ENCODE results near the gene CCDC149.

Gene CCDC149

DNA sequence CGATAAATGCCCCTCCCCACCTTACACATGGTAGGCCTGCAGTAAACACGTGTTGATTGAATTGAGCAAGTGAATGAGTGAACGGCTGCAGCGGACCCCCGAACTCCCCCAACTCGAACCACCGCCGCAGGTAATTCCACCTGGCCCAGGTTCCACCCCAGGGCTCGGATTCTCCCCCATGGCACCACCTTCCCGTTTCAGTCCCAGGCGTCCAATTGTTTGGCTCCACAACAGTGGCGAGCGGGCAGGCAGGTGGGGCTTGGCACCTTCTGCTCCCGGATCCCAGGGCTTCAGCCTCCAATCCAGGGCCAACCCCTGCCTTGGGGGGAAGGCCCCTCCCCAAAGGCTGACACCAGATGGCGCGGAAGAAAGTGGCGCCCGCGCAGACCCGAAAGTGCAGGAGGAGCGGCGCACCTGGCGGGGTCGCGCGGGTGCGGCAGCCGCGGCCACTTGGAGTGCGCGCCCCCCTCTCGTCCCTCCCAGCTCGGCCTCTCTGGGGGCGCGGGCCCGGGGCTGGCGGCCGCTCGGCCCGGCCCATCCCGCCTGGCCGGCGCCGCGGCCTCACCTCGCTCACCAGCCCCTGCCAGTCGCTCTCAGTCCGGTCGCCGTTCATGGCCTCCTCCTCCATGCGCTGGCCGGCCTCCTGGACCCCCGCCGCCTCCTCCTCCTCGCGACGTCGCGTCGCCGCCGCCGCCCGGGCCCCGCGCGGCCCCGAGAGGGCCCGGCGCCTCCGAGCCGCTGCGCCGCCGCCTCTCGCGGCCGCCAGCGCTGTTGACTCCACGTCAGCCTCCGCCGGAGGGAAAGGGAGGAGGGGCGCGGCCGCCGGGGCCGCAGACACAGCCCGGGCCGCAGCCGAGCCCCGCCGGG is at the start of gene CCDC149:
TSS of gene CCDC149 (minus strand) at position 791 of the 867 bp plus-strand sequence. CDS start at position 613, 178 bp downstream.
- DNase-seq (ENCODE audit: low read depth) = peak; percentile 68

DNA sequence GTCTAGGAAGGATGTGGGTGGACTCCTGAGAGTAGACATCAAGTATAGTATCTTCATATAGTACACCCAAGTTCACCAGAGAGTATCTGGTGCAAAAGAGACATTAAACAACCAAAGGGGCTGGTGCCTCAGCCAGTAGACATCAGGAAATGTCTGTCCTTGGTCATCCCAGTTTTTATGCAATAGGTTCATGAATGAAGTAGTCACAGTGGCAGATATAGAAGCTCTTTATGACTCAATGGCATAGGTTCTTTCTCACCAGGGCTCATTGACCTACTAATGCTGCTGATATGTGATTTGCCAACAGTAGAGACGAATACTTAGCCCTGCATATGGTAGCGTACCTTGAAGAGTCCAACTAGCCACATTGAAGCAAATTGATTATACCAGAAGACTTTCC is 45.0 kb upstream of the CCDC149 start:
- DNase-seq (ENCODE audit: low read depth) = no peak

DNA sequence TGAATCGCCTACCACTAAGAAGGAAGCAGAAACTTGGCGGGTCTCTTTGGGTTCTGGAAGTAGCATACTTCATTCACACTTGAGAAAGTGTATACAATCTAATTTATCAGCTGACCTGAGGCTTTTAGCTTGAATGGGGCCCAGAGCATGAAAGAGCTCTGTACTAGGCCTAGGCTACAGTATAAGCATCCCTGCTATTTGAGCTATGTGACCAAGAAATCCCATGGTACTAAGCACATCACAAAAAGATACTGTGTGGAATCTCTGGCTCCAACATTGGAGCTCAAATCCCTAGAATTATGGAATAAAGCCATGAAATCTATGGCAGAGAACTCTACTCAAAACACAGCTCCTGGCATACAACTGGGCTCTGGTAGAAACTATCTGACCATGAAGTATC is 43.9 kb upstream of the CCDC149 start:
- no peak for DNase-seq (ENCODE audit: low read depth)

DNA sequence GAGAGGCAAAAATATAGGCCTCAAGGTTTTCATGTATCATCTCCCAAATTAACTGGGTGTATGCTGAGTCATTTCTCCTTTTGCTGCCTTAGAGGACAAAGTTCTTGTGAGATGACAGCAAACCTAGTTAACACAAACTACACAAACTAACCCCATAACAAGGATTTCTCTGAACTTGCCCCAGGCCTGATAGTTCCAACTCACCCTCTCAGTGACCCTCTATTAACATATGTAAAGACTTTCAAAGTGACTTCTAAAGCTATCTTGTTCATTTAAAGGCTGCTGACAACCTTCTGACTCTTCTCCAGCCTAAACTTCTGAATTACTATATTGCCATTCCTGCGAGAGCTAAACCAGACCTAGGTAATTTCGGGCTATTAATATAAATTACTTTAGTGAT is 43.2 kb upstream of the CCDC149 start:
- no peak for DNase-seq (ENCODE audit: low read depth)

DNA sequence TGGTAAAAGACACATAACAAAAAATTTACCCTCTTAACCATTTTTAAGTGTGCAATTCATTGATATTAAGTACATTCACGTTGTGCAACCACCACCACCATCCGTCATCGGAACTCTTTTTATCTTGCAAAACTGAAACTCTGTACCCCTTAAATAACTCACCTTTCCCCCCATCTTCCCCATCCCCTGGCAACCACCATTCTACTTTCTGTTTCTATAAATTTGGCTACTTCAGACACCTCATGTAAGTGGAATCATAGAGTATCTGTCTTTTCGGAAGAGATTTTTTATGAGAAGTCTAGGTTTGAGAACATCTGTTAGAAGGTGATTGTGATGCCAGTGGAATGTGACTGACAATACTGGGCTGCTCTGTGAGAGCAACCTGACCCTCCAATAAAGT is 39.8 kb upstream of the CCDC149 start:
- no peak for DNase-seq (ENCODE audit: low read depth)

DNA sequence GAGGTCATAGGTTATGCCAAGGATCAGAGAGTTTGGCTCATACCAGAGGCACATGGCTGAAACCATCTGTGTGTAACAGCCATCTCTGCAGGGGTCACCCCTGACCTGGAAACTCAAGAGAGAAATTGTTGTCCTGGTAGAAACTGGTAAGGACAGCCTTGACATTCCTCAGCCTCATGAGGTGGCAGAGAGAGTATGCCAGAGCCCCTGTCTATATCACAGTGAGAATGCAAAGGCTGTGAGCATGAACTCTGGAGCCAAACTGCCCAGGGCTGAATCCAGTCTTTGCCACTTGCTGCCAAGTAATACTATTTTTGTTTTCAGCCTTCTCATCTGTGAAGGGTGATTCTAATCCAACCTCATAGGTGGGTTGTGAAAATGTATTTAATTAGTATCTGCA is 37.1 kb upstream of the CCDC149 start:
- no peak for DNase-seq (ENCODE audit: low read depth)

DNA sequence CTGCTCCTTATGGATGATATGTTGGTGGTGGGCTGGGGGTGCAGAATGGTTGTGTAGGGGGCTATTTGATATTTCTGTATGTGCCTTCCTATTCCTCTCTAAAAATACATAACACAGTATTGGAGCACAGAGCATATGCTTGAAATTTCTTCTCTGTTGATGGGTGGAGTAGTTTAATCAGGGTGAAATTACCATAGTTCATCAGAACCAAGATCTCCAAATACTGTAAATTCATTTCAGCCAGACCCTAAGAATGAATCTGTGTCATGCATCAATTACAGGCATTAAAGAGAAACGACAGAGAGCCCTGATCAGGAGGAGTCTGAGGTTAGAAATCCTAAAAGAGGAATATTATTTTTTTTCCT is 25.1 kb upstream of the CCDC149 start:
- no peak for DNase-seq (ENCODE audit: low read depth)

DNA sequence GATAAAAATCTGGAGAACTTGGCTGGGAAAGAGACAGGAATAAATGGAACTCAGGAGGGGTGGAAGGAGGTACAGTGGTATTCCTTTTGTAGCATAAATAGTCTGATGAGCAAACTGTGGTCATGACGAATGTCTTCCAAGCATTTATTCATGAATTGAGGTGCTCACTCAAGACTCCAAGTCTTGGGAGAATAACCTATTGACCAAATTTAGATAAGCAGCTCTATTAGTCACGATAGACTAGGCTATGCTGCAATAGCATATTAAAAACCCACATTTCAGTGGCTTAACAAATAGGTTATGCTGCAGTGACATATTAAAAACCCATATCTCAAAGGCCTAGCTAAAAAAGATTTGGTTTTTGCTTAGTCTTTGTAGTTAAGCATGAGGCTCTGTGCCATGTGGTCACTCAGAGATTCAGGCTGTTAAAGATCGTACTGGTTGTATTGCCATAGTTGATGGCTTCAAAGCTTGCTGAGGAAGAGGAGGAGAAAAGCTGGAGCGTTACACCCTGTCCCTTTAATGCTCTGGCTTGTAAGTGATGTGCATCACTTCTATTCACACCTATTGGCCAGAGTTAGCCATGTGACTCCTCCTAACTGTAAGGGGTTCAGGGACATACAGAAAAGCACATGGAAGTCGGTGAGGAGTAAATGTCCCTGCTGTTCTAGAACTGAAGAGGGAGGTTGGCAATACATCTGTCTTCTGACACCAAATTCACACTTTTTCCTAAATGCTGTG is 24.5 kb upstream of the CCDC149 start:
- DNase-seq (ENCODE audit: low read depth) = no peak

DNA sequence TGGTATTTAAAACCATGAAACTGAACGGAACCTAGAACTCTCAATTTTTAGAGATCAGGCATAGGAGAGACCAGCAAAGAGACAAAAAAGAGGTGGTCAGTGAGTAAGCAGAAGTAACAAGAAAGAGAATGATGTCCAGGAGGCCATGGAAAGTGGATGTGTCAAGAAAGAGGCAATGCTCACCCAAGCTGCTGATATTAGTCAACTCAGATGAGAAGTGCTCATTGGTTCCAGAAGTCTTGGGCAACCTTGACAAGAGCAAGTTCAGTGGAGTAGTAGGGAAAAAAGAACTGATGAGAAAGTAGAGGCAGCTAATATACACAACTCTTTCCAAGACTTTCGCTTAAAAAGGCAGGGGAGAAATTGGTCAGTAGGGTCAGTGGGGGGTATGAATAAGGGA is 23.0 kb upstream of the CCDC149 start:
- DNase-seq (ENCODE audit: low read depth) = no peak

DNA sequence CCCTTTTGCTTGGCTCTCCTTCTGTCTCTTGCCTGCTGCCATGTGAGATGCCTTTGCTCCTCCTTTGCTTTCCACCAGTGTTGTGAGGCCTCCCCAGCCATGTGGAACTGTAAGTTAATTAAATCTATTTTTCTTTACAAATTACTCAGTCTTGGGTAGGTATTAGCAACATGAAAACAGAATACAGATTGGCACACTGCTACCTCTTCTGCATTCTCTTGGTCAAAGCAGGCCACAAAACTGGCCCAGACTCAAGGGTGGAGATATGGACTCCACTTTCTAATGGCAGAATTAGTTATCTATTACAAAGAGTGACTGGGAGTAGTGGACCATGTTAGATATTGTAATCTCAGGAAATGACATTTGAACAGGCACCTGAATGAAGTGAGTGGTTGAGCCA is 21.5 kb upstream of the CCDC149 start:
- DNase-seq (ENCODE audit: low read depth) = no peak

DNA sequence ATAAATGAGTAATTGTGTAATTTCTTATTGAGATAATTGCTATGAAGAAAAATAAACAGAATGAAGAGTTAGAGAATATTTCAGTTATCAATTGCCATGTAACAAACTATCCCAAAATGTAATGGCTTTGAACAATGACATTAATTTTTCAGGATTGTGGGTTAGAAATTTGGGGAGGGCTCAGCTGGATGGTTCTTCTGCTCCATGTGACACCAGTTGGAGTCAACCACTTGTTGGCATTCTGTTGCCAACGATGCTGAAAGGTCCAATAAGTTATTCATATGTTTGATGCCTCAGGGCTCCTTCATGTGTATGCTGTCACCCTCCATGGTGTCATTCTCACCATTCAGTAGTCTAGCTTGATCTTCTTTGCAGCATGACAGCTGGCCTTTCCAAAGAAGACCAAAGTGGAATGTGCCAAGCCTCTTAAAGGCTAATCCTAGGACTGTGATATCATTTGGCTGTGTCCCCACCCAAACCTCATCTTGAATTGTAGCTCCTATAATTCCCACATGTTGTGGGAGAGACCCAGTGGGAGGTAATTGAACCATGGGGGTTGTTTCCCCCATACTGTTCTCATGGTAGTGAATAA is 20.9 kb upstream of the CCDC149 start:
- no peak for DNase-seq (ENCODE audit: low read depth)

DNA sequence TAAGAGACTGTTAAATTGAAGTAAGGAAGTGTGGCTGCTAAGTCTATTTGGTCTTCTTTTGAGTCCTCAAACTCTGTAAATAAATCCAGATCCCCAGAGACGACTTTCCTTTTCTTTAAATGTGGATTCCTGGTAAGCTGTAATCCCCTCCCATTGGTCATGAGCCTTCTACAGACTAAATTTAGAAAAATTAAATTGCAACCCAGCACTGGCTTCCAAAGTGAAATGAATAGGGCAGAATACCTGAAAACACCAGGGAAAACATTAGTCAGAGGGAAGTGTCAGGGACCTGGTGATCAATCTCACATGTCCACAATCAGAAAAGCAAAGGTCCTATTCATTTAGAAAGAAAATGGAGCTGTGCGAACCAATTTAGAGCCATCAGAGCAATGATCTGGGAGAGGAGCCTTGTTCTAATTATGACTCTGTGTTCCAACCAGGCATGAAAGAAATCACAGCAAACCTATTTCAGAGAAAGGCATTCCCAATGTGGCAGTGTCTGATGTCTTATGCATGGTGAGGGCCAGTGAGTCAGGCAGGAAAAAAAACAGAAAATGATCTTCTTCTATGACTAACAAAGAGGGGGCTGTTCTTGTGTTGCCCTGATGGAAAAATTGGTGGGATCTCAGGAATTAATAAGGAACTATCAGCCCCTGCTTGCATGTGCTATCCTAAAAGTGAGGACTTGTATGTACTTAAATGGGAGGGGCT is 19.8 kb upstream of the CCDC149 start:
- no peak for DNase-seq (ENCODE audit: low read depth)

DNA sequence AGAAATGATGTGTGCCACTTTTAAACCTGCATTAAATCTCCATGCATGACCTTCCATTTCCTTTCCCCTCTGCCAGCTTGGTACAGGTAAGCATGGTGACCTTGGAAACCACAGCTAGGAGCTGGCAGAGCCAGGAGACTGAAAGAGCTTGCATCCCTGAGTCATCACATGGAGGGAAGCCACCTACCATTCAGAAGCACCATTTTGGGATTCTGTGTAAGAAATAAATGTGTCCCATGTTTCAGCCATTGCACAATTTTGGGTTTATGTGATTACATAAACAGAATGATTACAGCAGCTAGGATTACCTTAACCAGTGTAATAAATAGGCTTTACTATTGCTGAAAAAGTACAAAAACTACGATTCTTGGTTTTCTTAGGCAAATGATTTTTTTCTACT is 17.3 kb upstream of the CCDC149 start:
- no peak for DNase-seq (ENCODE audit: low read depth)

DNA sequence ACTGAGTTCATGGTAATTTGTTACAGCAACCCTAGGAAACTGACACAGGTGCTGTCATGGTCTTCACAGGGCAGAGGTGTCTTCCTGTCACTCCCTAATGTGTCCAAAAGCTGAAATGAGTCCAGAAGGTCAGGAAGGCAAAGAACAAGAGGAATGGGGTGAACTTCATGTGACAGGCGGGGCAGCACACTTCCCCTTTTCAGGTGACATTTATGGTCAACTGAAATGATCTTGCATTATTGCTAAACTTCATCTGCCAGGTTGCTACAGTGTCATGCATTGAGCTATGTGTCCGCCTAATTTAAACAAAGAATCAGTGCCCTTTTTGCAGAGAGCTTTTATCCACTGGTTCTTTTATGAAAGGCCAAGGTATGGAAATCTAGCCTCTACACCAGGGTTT is 15.9 kb upstream of the CCDC149 start:
- no peak for DNase-seq (ENCODE audit: low read depth)

DNA sequence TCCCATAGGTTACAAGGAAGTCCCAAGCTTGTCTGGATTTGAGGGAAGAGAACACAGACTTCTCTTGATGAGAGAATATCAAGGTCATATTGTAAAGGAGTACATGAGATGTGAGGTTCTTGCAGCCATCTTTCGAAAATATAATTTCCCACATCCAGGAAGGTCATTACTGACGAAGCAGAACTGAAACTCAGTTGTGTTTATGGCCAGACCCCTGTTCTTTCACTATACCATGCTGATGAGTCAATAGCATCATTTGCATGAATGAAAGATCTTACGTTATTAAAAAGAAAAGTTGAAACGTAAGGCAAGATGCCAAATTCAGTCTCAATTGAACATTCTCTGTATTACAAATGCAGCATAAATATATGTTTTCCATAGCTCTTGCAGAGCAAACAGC is 14.2 kb upstream of the CCDC149 start:
- no peak for DNase-seq (ENCODE audit: low read depth)

DNA sequence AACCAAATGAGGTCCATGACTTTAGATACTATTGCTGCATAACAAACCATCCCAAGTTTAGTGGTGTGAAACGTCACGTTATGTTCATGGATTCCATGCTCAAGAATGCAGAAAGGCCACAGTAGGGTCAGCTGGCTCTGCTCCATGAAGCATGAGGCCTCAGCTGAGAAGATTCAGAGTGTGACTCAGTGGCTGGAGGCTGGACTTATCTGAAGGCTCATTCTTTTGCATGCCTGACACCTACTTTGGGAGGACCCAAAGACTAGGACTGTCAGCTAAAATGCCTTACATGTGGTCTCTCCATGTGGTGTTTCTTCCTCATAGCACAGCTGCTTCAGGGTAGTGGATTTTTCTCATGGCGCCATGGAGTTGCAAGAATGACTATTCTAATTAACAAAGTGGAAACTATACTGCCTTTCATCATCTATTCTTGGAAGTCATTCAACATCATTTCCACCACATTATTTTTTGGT is 11.5 kb upstream of the CCDC149 start:
- peak; percentile 90 for DNase-seq (ENCODE audit: low read depth)

DNA sequence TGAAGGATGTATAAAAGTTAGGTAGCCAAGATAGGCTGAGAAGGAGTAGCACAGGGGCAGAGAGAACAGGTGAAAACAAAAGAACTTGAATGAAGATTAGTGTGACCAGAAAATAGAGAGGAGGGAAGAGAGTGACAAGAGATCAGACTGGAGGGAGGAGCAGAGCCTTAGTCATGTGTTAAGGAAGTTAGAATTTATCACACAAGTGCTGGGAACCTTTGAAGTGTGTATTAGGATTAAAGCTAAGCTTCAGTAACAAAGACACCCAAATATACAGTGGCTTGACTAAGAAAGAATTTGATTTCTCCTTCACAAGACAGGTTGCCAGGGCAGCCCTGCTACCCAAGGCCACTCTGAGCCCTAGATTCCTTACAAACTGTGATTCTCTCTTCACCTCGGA is 10.7 kb upstream of the CCDC149 start:
- DNase-seq (ENCODE audit: low read depth) = no peak

DNA sequence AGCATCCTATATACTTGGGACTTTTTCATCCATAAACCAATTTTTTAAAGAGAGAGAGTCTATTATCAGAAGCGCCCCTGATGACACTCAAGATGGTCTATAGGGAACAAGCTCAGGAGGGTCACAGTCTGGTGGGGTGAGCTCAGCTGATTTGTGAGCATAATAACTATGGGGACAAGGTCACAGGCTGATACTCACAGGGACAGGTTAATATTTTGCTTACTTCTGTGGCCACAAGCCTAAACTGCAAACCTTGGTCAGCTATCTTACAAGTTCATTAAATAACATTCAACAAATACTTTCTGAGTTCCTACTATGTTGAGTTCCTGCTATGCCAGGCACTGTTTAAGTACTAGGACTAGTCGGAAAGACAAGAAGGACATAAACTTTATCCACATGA is 10.2 kb upstream of the CCDC149 start:
- DNase-seq (ENCODE audit: low read depth) = no peak

DNA sequence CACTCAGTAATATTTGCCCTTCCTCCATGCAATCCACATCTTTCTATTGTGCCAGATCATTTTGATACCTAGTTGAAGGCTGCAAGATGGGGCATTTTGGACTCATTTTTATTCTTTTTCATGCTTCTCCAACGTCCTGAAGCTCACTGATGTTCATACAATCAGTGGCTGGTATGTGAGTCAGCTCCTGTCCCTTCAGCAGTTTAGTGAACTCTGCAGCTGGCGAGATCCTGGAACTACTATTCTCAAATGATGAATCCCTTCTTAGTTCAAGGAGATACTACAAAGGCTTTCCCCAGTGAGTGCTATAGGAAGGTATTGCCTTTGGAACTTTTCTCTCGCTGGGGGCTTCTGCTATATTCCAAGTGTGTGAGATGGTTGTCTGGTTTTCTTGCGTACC is 9.6 kb upstream of the CCDC149 start:
- no peak for DNase-seq (ENCODE audit: low read depth)

DNA sequence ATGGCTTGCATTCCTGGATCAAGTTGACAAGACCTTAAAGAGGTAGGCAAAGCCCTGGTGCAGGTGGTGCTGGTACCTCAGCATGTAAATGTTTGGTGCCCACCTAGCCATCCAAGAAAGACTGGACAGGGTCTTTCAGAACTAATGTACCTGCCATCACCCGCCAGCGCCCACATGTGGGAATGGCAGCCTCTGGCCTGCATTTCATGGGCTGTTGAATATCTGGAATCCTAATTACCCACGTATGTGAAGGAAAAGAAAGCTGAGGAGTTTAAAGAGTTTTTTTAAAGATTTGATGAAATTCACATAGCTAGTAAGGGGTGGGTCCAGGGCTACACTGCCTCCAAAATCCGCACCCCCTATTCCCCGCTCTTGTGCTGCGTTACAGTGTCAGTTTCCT is 8.6 kb upstream of the CCDC149 start:
- no peak for DNase-seq (ENCODE audit: low read depth)

DNA sequence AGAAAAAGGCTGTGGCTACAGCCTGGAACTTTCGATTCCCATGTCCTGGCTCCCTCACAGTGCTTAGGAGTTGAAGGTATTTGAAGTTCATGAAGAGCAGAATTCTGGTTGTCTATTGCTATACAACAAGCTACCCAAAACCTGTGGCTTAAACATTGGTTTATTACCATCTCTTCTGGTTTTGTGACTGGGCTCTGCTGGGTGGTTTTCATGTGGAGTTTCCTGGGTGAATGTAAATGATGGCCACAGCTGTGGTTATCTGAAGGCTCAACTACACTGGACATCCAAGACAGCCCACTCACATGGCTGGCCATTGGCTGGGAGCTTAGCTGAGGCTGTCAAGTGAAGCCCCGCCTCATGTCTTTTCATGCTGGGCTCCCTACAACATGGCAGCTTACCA is 7.2 kb upstream of the CCDC149 start:
- no peak for DNase-seq (ENCODE audit: low read depth)

DNA sequence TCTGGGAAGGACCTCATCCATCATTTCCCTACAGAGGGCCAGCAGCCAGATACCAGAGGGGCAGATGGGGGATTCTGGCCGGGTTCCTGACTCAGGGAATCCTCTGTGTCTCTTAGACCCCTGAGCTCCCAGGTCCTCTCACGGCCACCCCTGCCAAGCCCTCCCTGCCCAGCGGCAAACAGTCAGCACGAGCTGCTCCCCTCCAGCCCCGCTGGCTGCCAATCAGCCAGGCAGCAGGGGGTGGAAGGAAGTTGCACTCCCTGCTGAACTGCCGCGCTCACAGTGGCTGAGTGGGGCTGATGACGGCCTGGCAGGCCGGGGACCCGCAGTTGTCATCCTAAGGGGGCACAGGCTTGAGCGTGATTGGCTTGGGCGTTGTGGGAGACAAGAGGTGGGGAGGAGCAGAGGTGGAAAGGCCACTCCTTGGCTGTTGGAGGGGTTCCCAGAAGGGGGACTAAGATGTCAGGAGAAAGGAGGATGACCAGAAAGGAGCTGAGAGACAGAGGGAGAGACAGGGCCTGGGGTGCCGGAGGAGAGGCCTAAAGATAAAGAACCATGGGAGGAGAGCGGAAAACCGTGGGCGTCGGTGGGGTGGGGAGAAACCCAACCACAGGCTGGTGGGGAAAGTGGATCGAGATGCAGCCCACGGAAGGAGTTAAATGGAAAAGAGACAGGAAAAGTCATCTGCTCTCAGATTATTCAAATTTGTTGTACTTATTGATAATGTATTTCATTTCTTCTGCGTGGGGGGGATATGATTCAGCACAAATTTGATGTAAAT is 4.4 kb upstream of the CCDC149 start:
- DNase-seq (ENCODE audit: low read depth) = no peak
